GM04504 (cell line): ENCODE results near the gene ARHGAP21.

Experiments used
- DNase-seq: peaks from one replicate; pipeline ENCODE4 v3.0.0-alpha.2; 2012; ENCODE audit warnings: low read depth

ARHGAP21 gene

DNA sequence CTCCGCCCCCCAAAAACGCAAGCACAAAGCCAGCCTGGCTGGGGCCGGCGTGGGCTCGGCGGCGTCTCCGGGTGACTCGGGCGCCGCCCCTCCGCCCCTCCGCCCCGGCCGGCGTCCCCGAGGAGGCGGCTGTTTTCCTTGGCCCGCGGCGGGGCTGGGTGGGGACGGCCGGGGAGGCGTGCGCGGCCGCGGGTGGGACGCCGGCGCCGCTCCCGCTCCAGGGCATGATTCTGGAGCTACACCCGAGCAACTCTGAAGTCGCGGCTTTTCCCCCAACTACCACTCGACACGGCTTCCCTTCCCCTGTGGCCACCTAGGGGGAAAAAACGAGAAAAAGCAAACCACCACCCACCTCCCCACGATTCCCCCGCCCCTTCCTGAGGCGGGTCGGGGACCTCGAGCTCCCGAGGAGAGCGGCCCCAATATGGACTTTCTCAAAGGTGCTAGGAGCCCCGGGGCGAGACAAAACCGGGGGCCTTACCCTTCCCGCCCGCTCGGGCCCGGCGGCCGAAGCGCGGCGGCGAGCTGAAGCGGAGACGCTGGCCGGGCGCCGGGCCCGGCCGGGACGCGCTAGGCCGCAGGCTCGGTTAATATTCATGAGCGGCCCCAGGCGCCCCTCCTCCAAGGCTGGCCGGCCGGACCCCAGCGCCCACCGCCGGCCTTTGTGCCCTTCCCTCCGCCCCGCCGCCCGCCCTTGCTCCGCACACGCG lies 856 bp downstream of the ARHGAP21 start:
- no peak for DNase-seq

- no peak for DNase-seq
These were observed 1.5 kb downstream of the ARHGAP21 start for GRCh38 chr10:24722131-24722675.

GRCh38 chr10:24721229-24722106 lies 2.2 kb downstream of the ARHGAP21 start:
- no peak for DNase-seq

GRCh38 chr10:24720096-24720495 lies 3.6 kb downstream of the ARHGAP21 start:
- DNase-seq, result no peak

- DNase-seq, result peak; percentile 60
These were observed 5.4 kb downstream of the ARHGAP21 start for GRCh38 chr10:24718031-24718855.

DNA sequence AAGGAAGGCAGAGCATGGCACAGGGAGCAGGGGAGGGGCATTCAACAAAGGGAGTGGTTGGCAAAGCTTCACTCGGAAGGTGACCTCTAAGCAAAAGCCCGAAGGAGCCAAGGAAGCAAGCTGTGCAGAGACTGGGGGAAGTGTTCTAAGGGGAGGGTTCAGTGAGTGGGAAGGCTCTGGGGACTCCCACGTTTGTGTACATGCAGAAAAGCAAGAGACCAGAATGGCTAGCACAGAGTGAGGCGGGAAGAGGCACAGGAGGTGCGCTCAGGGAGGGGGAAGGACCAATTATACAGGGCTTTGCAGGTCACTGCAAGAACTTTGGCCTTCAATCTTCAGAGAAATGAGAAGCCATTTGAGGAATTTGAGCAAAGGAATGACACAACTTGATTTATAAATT lies 7.4 kb downstream of the ARHGAP21 start:
- DNase-seq, result no peak

GRCh38 chr10:24715246-24715769 lies 8.4 kb downstream of the ARHGAP21 start:
- DNase-seq, result no peak

GRCh38 chr10:24713086-24713485 lies 10.6 kb downstream of the ARHGAP21 start:
- no peak for DNase-seq

- no peak for DNase-seq
These were observed 12.2 kb downstream of the ARHGAP21 start for GRCh38 chr10:24711465-24711864.

GRCh38 chr10:24708081-24708480 lies 15.6 kb downstream of the ARHGAP21 start:
- no peak for DNase-seq

- no peak for DNase-seq
These were observed 16.2 kb downstream of the ARHGAP21 start for GRCh38 chr10:24707445-24707844.

DNA sequence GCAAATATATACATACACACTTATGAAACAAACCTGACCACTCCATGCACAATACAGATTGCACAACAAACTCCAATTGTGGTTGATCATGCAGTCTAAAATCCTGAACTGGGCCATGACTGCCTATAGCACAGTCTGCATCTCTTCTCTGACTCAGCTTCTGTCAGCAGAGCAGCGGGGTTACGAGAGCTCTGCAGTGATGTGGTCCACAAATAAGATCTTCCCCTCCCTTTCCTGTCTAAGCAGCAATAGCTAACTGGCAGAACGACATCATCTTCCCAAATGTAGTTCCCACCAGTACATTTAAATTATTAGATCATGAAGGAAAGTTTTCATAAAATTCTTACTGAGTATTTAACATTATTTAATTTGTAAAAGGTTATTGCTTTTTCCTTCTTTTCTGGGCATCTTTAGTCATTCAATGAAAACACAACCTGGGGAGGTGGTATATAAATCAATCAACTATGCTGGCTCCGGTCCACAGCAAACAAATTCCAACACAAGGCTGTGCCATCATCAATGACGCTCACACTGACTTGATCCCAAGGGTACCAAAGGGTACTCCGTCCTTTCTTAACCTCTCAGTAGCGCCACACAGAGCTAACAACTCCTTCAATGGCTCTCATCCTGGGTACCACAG lies 17.1 kb downstream of the ARHGAP21 start:
- DNase-seq, result peak; percentile 84

DNA sequence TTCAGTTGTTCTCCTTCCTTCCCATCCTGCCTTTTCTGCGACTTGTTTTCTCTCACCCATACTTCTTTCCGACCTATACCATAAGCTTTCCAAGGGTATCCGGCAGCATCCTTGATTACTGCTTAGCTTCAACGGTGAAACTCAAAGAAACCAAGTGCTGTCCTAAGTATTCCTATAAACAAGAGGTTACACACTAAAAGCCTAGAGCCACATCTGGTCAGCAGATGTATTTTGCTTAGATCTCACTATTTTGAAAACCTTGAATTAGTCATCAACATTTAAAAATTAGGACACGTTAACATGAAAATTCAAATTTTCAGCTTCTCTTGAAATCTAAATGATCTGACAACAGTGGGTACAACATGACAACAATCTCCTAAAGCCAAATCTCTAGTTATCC lies 20.0 kb downstream of the ARHGAP21 start:
- DNase-seq, result peak; percentile 87

GRCh38 chr10:24701447-24701846 lies 22.2 kb downstream of the ARHGAP21 start:
- no peak for DNase-seq

GRCh38 chr10:24700948-24701347 lies 22.7 kb downstream of the ARHGAP21 start:
- DNase-seq, result no peak

GRCh38 chr10:24698270-24698669 lies 25.4 kb downstream of the ARHGAP21 start:
- no peak for DNase-seq

GRCh38 chr10:24697080-24697479 lies 26.6 kb downstream of the ARHGAP21 start:
- no peak for DNase-seq

GRCh38 chr10:24695452-24695851 lies 28.2 kb downstream of the ARHGAP21 start:
- DNase-seq, result no peak

GRCh38 chr10:24694086-24694485 lies 29.6 kb downstream of the ARHGAP21 start:
- no peak for DNase-seq

DNA sequence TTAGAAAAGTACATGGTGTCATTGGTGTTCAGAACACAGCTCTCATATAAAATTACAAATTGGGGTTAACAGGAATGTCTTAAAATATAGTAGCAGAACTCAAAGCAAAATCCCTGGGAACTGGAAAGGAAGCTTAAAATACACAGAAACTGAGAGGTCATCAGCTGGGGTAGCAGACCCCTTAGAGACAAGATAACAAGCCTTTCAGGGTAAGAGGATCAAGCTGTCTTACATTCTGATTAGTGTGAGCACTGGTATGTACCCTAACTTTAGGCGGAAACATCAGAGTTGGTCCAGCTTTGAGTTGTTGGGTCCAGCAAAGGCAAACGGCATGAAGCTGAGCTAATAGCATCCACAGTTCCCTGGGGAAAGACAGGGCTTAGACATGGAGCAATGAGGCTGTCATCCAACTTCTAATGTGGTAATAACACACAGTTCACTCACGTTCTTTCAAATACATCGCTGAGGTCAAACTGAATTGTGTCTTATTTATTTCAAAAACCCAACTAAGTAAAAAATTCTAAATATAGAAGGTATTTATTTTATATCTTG lies 32.6 kb downstream of the ARHGAP21 start:
- no peak for DNase-seq

GRCh38 chr10:24685958-24686540 lies 37.6 kb downstream of the ARHGAP21 start:
- no peak for DNase-seq
